ENCODE results near the gene IPCEF1.

IPCEF1 gene

DNA sequence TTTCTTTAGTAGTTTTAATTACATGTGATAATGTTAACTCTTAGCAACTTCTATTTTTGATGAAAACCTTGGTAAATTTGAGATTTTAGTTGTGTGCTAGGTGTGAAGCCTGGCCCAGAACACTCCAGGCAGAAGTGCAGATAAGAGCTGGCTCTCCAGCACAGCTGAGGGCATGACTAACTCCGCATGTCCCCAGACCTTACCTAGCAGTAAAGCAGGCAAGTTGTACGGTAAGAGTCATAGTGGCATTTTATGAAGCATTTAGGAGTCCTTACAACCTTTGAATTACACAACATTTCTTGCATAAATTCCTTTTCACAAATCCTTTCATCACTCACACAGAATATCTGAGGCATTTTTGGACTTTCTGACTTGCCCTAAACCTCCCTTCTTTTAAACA is 250.4 kb downstream of the IPCEF1 start:
- DNase-seq (ENCODE audit: low read depth, low spot score): no peak
